Mesodermal cell (in vitro differentiated cells): Measurements from ENCODE around the gene SYAP1.
A peak's percentile ranks its signal among the peaks of the same experiment; 100 is the strongest.
"Not testable (repeated sequence)": the region's sequence is repeated elsewhere in the genome, so short reads cannot be mapped to it uniquely, and the experiment has no call there.

Experiments
- H3K27ac ChIP-seq: 2 replicates; pipeline ENCODE4 v1.7.0; 2013; ENCODE audit warnings: mild to moderate bottlenecking, low read depth, low read length, moderate library complexity; ENCODE audit not compliant: severe bottlenecking
- H3K36me3 ChIP-seq: 2 replicates; pipeline ENCODE4 v1.7.1; 2013; ENCODE audit warnings: mild to moderate bottlenecking, low read length, moderate library complexity; ENCODE audit not compliant: control insufficient read depth, insufficient read depth
- H3K4me1 ChIP-seq: one replicate; pipeline ENCODE4 v1.7.1; 2013; ENCODE audit warnings: mild to moderate bottlenecking, low read length; ENCODE audit not compliant: insufficient read depth, control insufficient read depth, poor library complexity, severe bottlenecking
- H3K4me3 ChIP-seq: 2 replicates; pipeline ENCODE4 v1.7.0; 2013; ENCODE audit warnings: low read length, control low read depth, mild to moderate bottlenecking; ENCODE audit not compliant: insufficient read depth, poor library complexity, severe bottlenecking; ENCODE audit errors: extremely low read depth
- H3K9me3 ChIP-seq: 2 replicates; pipeline ENCODE4 v1.7.1; 2013; ENCODE audit warnings: mild to moderate bottlenecking, low read length, moderate library complexity; ENCODE audit not compliant: control insufficient read depth
- WGBS, 2 experiments: methylation state at CpG; one replicate each; pipeline ENCODE4 v1.1.5; 2013; ENCODE audit warnings: missing lambda C conversion rate in 2 of 2; ENCODE audit not compliant: insufficient coverage in 2 of 2; 5-methylcytosine and 5-hydroxymethylcytosine counted together

Gene SYAP1

GRCh38 chrX:16778993-16779392, 59.6 kb downstream of the SYAP1 start:
- Histone ChIP-seq H3K4me3 (no peak overlapping the region), H3K27ac (no peak overlapping the region), H3K9me3 (no peaks in the 10 kb centered on the region), H3K36me3 (no peaks in the 10 kb centered on the region), H3K4me1 (no peaks in the 10 kb centered on the region)

GRCh38 chrX:16779815-16780214, 60.4 kb downstream of the SYAP1 start:
- H3K27ac ChIP-seq, H3K36me3 ChIP-seq, H3K9me3 ChIP-seq, H3K4me1 ChIP-seq, H3K4me3 ChIP-seq: not testable (repeated sequence)
- no CpG with 5 or more reads among the region's 2 CpGs for WGBS, 2 experiments

- Histone ChIP-seq H3K36me3 (no peaks in the 10 kb centered on the region), H3K9me3 (no peaks in the 10 kb centered on the region), H3K4me1 (peaks cover 4% of the 10 kb centered on the region), H3K27ac (no peak overlapping the region), H3K4me3 (no peak overlapping the region)
- 94 to 100% methylated on average over 5 to 11 of the region's 17 CpGs for WGBS, 2 experiments
Measured at GRCh38 chrX:16783452-16783851, 64.0 kb downstream of the SYAP1 start.

- H3K9me3 ChIP-seq, H3K36me3 ChIP-seq, H3K4me3 ChIP-seq, H3K4me1 ChIP-seq, H3K27ac ChIP-seq: not testable (repeated sequence)
- WGBS, 2 experiments = 89% methylated on average over 9 of the region's 18 CpGs; no CpG with 5 or more reads in 1 of the 2 experiments
Measured at GRCh38 chrX:16784440-16784839, 65.0 kb downstream of the SYAP1 start.

- Histone ChIP-seq H3K9me3 (no peaks in the 10 kb centered on the region), H3K4me3 (peak overlapping the region; percentile 56), H3K4me1 (peaks cover 4% of the 10 kb centered on the region), H3K27ac (no peak overlapping the region), H3K36me3 (no peaks in the 10 kb centered on the region)
- WGBS, 2 experiments = 0 to 14% methylated on average over 5 to 7 of the region's 39 CpGs
Measured at GRCh38 chrX:16785247-16786138, 66.1 kb downstream of the SYAP1 start.

- H3K4me3 ChIP-seq = peak within 1 kb of the TSS; percentile 56
- peak within 1 kb of the TSS; percentile 53 for H3K27ac ChIP-seq
- H3K9me3 ChIP-seq = no peaks in the 10 kb centered on the region
- 0 to 1% methylated on average over 3 to 11 of the region's 59 CpGs for WGBS, 2 experiments
- H3K36me3 ChIP-seq = no peaks in the 10 kb centered on the region
- peaks cover 4% of the 10 kb centered on the region for H3K4me1 ChIP-seq
Measured at GRCh38 chrX:16786139-16786790, 66.9 kb downstream of the SYAP1 start, which contains the start of gene TXLNG. Gene TXLNG (plus strand): TSS chrX:16786466. CDS start chrX:16786488, 22 bp downstream.

- Histone ChIP-seq H3K9me3 (no peaks in the 10 kb centered on the region), H3K27ac (no peak overlapping the region)
- WGBS, 2 experiments = 0 to 20% methylated on average over 2 to 27 of the region's 73 CpGs
Measured at GRCh38 chrX:16786791-16787735, 67.7 kb downstream of the SYAP1 start.

GRCh38 chrX:16788477-16788876, 69.1 kb downstream of the SYAP1 start:
- no peak overlapping the region for H3K27ac ChIP-seq
- WGBS, 2 experiments = 92% methylated on average over 3 of the region's 5 CpGs; no CpG with 5 or more reads in 1 of the 2 experiments

More at GRCh38 chrX:16786791-16787735, 67.7 kb downstream of the SYAP1 start:
- Histone ChIP-seq H3K4me1 (peaks cover 4% of the 10 kb centered on the region), H3K4me3 (peak overlapping the region; percentile 56), H3K36me3 (no peaks in the 10 kb centered on the region)

GRCh38 chrX:16796298-16796697, 76.9 kb downstream of the SYAP1 start:
- no peak overlapping the region for H3K27ac ChIP-seq
- no peak overlapping the region for H3K4me3 ChIP-seq
- no peaks in the 10 kb centered on the region for H3K9me3 ChIP-seq
- H3K4me1 ChIP-seq = no peaks in the 10 kb centered on the region
- no CpG with 5 or more reads among the region's 4 CpGs for WGBS, 2 experiments
- H3K36me3 ChIP-seq = peaks cover 12% of the 10 kb centered on the region

More at GRCh38 chrX:16788477-16788876, 69.1 kb downstream of the SYAP1 start:
- no peak overlapping the region for H3K4me3 ChIP-seq
- peaks cover 1% of the 10 kb centered on the region for H3K36me3 ChIP-seq
- H3K9me3 ChIP-seq = no peaks in the 10 kb centered on the region
- peaks cover 4% of the 10 kb centered on the region for H3K4me1 ChIP-seq

GRCh38 chrX:16797358-16797757, 77.9 kb downstream of the SYAP1 start:
- no peaks in the 10 kb centered on the region for H3K4me1 ChIP-seq
- no peaks in the 10 kb centered on the region for H3K9me3 ChIP-seq
- H3K27ac ChIP-seq = no peak overlapping the region
- H3K36me3 ChIP-seq = peaks cover 12% of the 10 kb centered on the region
- 83 to 88% methylated on average over 1 of the region's 5 CpGs for WGBS, 2 experiments
- H3K4me3 ChIP-seq = no peak overlapping the region
